H9 (cell line): Measurements from ENCODE around the gene FAM193A. TPM values are rescaled to one million over a fixed set of nuclear protein-coding genes. Genes with fewer than 3 reads are reported as not detected.
A peak's percentile ranks its signal among the peaks of the same experiment; 100 is the strongest.

ENCODE experiments used
- DNase-seq: peaks from one replicate; pipeline ENCODE4 v3.0.0-alpha.2; 2017
- H2AFZ ChIP-seq: one replicate; pipeline ENCODE4 v1.6.1; 2013; ENCODE audit warnings: mild to moderate bottlenecking, low read length, control low read depth, moderate library complexity
- H2AK5ac ChIP-seq: 2 replicates; pipeline ENCODE4 v1.6.1; 2013; ENCODE audit warnings: low read length, control low read depth, mixed read lengths; ENCODE audit not compliant: insufficient read length
- H2BK120ac ChIP-seq: one replicate; pipeline ENCODE4 v1.6.1; 2013; ENCODE audit warnings: low read depth, mild to moderate bottlenecking, low read length, control low read depth, inconsistent platforms; ENCODE audit not compliant: poor library complexity, severe bottlenecking
- H2BK12ac ChIP-seq: 2 replicates; pipeline ENCODE4 v1.6.1; 2013; ENCODE audit warnings: low read length, control low read depth, mixed read lengths, low read depth; ENCODE audit not compliant: insufficient read length
- H2BK15ac ChIP-seq: 2 replicates; pipeline ENCODE4 v1.6.1; 2013; ENCODE audit warnings: low read depth, low read length, control low read depth
- H2BK20ac ChIP-seq: one replicate; pipeline ENCODE4 v1.6.1; 2013; ENCODE audit warnings: low read depth, mild to moderate bottlenecking, low read length, control low read depth, inconsistent platforms; ENCODE audit not compliant: poor library complexity, severe bottlenecking
- H2BK5ac ChIP-seq: 2 replicates; pipeline ENCODE4 v1.6.1; 2013; ENCODE audit warnings: low read length, control low read depth, mixed read lengths; ENCODE audit not compliant: insufficient read length
- H3K14ac ChIP-seq: 2 replicates; pipeline ENCODE4 v1.6.1; 2013; ENCODE audit warnings: low read length, control low read depth; ENCODE audit not compliant: insufficient read depth
- H3K18ac ChIP-seq: 2 replicates; pipeline ENCODE4 v1.6.1; 2013; ENCODE audit warnings: low read depth, mild to moderate bottlenecking, mixed read lengths, low read length, control low read depth; ENCODE audit not compliant: insufficient read length
- H3K23ac ChIP-seq: 2 replicates; pipeline ENCODE4 v1.6.1; 2013; ENCODE audit warnings: low read length, control low read depth, mixed read lengths, low read depth; ENCODE audit not compliant: insufficient read length
- H3K23me2 ChIP-seq: 2 replicates; pipeline ENCODE4 v1.6.1; 2013; ENCODE audit warnings: low read depth, mild to moderate bottlenecking, mixed read lengths, low read length, control low read depth; ENCODE audit not compliant: insufficient read length, poor library complexity, severe bottlenecking
- H3K27ac ChIP-seq: 2 replicates; pipeline ENCODE4 v1.5.1; 2013; ENCODE audit warnings: low read length, control low read depth, mixed read lengths, low read depth; ENCODE audit not compliant: insufficient read length
- H3K27me3 ChIP-seq: 2 replicates; pipeline ENCODE4 v1.6.1; 2013; ENCODE audit warnings: low read length, control low read depth, inconsistent platforms; ENCODE audit not compliant: insufficient read depth
- H3K4ac ChIP-seq: 2 replicates; pipeline ENCODE4 v1.6.1; 2013; ENCODE audit warnings: low read depth, mild to moderate bottlenecking, control low read depth, inconsistent platforms, low read length, moderate library complexity
- H3K4me1 ChIP-seq: 2 replicates; pipeline ENCODE4 v1.6.1; 2013; ENCODE audit warnings: low read length, control low read depth, inconsistent platforms; ENCODE audit not compliant: insufficient read depth
- H3K4me2 ChIP-seq: 2 replicates; pipeline ENCODE4 v1.6.1; 2013; ENCODE audit warnings: low read length, control low read depth, mixed read lengths; ENCODE audit not compliant: insufficient read length, insufficient read depth
- H3K56ac ChIP-seq: 2 replicates; pipeline ENCODE4 v1.6.1; 2013; ENCODE audit warnings: low read depth, mild to moderate bottlenecking, mixed read lengths, low read length, control low read depth; ENCODE audit not compliant: insufficient read length
- H3K79me1 ChIP-seq: 2 replicates; pipeline ENCODE4 v1.6.1; 2013; ENCODE audit warnings: low read depth, mild to moderate bottlenecking, moderate library complexity, low read length, control low read depth, inconsistent platforms; ENCODE audit not compliant: insufficient read depth, poor library complexity, severe bottlenecking
- H3K79me2 ChIP-seq: 2 replicates; pipeline ENCODE4 v1.6.1; 2013; ENCODE audit warnings: low read length, control low read depth, inconsistent platforms; ENCODE audit not compliant: insufficient read depth
- H3K9ac ChIP-seq: 2 replicates; pipeline ENCODE4 v1.6.1; 2013; ENCODE audit warnings: low read length, control low read depth, mixed read lengths; ENCODE audit not compliant: insufficient read length; ENCODE audit errors: extremely low read depth
- H3K9me3 ChIP-seq: one replicate; pipeline ENCODE4 v1.6.1; 2013; ENCODE audit warnings: low read depth, low read length, inconsistent platforms; ENCODE audit not compliant: control insufficient read depth
- H3T11ph ChIP-seq: one replicate; pipeline ENCODE4 v1.6.1; 2013; ENCODE audit warnings: mild to moderate bottlenecking, low read length, control low read depth, inconsistent platforms
- H4K20me1 ChIP-seq: one replicate; pipeline ENCODE4 v1.6.1; 2013; ENCODE audit not compliant: control insufficient read depth, insufficient read length, insufficient read depth
- H4K5ac ChIP-seq: 2 replicates; pipeline ENCODE4 v1.6.1; 2013; ENCODE audit warnings: low read depth, mild to moderate bottlenecking, mixed read lengths, low read length, control low read depth; ENCODE audit not compliant: insufficient read length
- H4K8ac ChIP-seq: replicated peaks from 2 replicates; pipeline ENCODE4 v1.6.1; 2013; ENCODE audit warnings: low read length, control low read depth, mixed read lengths, low read depth; ENCODE audit not compliant: insufficient read length
- H4K91ac ChIP-seq: 2 replicates; pipeline ENCODE4 v1.6.1; 2013; ENCODE audit warnings: low read depth, mild to moderate bottlenecking, moderate library complexity, mixed read lengths, low read length, control low read depth; ENCODE audit not compliant: insufficient read length
- H3K27ac Mint-ChIP-seq, 3 experiments: 2 replicates in 2 of 3; 3 replicates in 1 of 3; pipeline ENCODE4 v1.8.0; 2020 to 2021; ENCODE audit warnings: mixed read lengths in 3 of 3, mild to moderate bottlenecking in 1 of 3, moderate library complexity in 1 of 3
- H3K27me3 Mint-ChIP-seq: 2 replicates; pipeline ENCODE4 v1.8.0; 2021; ENCODE audit warnings: low read depth, mild to moderate bottlenecking, moderate library complexity, mixed read lengths
- H3K36me3 Mint-ChIP-seq, 3 experiments: 2 replicates in 2 of 3; 3 replicates in 1 of 3; pipeline ENCODE4 v1.8.0; 2020 to 2021; ENCODE audit warnings: low read depth in 3 of 3, mixed read lengths in 3 of 3; ENCODE audit not compliant: insufficient read depth in 1 of 3
- H3K4me1 Mint-ChIP-seq, 2 experiments: 2 replicates each; pipeline ENCODE4 v1.8.0; 2020; ENCODE audit warnings: mixed read lengths in 2 of 2
- H3K4me3 Mint-ChIP-seq, 2 experiments: 2 replicates in 1 of 2; 3 replicates in 1 of 2; pipeline ENCODE4 v1.8.0; 2020 to 2021; ENCODE audit warnings: mild to moderate bottlenecking in 2 of 2, mixed read lengths in 2 of 2, moderate library complexity in 1 of 2
- H3K9me3 Mint-ChIP-seq, 2 experiments: 2 replicates in 1 of 2; 3 replicates in 1 of 2; pipeline ENCODE4 v1.8.0; 2020; ENCODE audit warnings: mild to moderate bottlenecking in 2 of 2, mixed read lengths in 2 of 2, moderate library complexity in 1 of 2
- CTCF ChIP-seq: fragments of 200-600 bp; sonication (generic); conservative IDR thresholded peaks from 3 replicates; pipeline ENCODE4 v1.8.0; 2021; ENCODE audit warnings: antibody characterized with exemption, mild to moderate bottlenecking
- WGBS: extraction: QIAGEN DNeasy Blood & Tissue Kit; methylation state at CpG from one replicate; pipeline ENCODE4 v1.1.7; 2013; ENCODE audit warnings: missing lambda C conversion rate, low lambda C conversion rate, mixed read lengths; ENCODE audit not compliant: insufficient read length; ENCODE audit errors: extremely low coverage; 5-methylcytosine and 5-hydroxymethylcytosine counted together
- total RNA-seq: library from RNA; stranded (reverse); gene quantifications from 2 replicates; pipeline ENCODE4 v1.2.1, GENCODE V29; 2021

The FAM193A gene
- total RNA-seq, 1 experiment from 2014 or later, result 36.9 TPM

DNA sequence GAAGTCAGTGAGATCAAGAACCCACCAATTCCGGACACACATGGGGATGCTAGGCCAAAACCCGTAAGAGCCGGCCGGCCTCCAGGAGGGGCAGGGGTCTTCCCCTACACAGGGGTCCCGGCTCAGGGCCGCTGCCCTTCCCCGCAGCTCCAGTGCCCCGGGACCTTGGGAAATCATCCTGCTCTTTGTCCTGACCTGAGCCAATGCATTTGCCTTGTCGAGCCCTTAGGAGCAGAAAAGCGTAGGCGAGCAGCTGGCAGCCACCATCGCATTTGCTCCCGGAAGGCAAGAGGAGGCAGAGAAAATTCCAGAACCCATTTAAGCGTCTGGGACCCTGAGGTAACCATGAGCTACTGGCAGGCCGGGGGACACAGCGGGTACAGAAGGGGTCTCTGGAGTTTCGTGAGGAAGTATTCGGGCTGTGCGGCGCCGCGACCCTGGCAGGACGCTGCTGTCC, 227.1 kb downstream of the FAM193A start:
- Histone ChIP-seq H3K4me2 (peak overlapping the region; percentile 30), H4K5ac (no peak overlapping the region), H3K9me3 (no peaks in the 10 kb centered on the region), H3K4ac (no peak overlapping the region), H4K91ac (no peak overlapping the region), H3K18ac (no peak overlapping the region), H3K23ac (no peak overlapping the region), H2BK120ac (no peak overlapping the region), H3K27ac (no peak overlapping the region), H4K8ac (no peak overlapping the region), H2BK15ac (no peak overlapping the region), H2BK12ac (no peak overlapping the region), H3K27me3 (no peaks in the 10 kb centered on the region), H3K79me2 (no peaks in the 10 kb centered on the region), H3K4me1 (no peaks in the 10 kb centered on the region), H2BK20ac (no peak overlapping the region), H2AK5ac (no peak overlapping the region), H3K14ac (no peak overlapping the region), H3K56ac (no peak overlapping the region), H3K23me2 (no peaks in the 10 kb centered on the region), H3K9ac (no peak overlapping the region), H3T11ph (no peak overlapping the region), H2AFZ (no peak overlapping the region), H3K79me1 (no peaks in the 10 kb centered on the region), H2BK5ac (no peak overlapping the region), H4K20me1 (no peaks in the 10 kb centered on the region)
- H3K4me1 Mint-ChIP-seq, result peaks cover 15 to 21% of the 10 kb centered on the region in 2 experiments
- TF ChIP-seq CTCF, result no peak
- H3K36me3 Mint-ChIP-seq, result peaks cover 0 to 13% (median 9%) of the 10 kb centered on the region in 3 experiments; a peak in 4 of 7 replicates
- H3K9me3 Mint-ChIP-seq, result peaks cover 12 to 21% of the 10 kb centered on the region in 2 experiments; a peak in 4 of 5 replicates
- no CpG with 5 or more reads among the region's 23 CpGs for WGBS
- H3K27me3 Mint-ChIP-seq, result peaks cover 2% of the 10 kb centered on the region
- no peak overlapping the region for H3K27ac Mint-ChIP-seq
- no peak overlapping the region for H3K4me3 Mint-ChIP-seq
- DNase-seq, result no peak
